Fibroblast of the aortic adventitia (primary cell): ENCODE measurements around the gene ZNF71. TPM values are rescaled to one million over a fixed set of nuclear protein-coding genes. Genes with fewer than 3 reads are reported as not detected.

ENCODE experiments used
- DNase-seq: peaks from one replicate; pipeline ENCODE4 v3.0.0-alpha.2; 2010; ENCODE audit warnings: low read depth
- H3K4me3 ChIP-seq: 2 replicates; pipeline ENCODE4 v1.5.1; 2011; ENCODE audit warnings: low read depth, mild to moderate bottlenecking, control low read depth, low read length, moderate library complexity
- total RNA-seq: library from RNA; depleted of rRNA; stranded (reverse); fragments of >200 nt; gene quantifications from 2 replicates; pipeline ENCODE4 v1.2.3, GENCODE V29; 2012; ENCODE audit warnings: low replicate concordance
- TF ChIP-seq, protein P1 (sequence below): IDR thresholded peaks from 2 replicates; pipeline ENCODE4 v1.5.1; 2011; ENCODE audit warnings: mild to moderate bottlenecking, low read length, control low read depth, inconsistent platforms; ENCODE audit not compliant: insufficient read depth

Gene ZNF71
- total RNA-seq, 1 donor, result 6.3 TPM

- TF ChIP-seq, protein P1, sequence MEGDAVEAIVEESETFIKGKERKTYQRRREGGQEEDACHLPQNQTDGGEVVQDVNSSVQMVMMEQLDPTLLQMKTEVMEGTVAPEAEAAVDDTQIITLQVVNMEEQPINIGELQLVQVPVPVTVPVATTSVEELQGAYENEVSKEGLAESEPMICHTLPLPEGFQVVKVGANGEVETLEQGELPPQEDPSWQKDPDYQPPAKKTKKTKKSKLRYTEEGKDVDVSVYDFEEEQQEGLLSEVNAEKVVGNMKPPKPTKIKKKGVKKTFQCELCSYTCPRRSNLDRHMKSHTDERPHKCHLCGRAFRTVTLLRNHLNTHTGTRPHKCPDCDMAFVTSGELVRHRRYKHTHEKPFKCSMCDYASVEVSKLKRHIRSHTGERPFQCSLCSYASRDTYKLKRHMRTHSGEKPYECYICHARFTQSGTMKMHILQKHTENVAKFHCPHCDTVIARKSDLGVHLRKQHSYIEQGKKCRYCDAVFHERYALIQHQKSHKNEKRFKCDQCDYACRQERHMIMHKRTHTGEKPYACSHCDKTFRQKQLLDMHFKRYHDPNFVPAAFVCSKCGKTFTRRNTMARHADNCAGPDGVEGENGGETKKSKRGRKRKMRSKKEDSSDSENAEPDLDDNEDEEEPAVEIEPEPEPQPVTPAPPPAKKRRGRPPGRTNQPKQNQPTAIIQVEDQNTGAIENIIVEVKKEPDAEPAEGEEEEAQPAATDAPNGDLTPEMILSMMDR, result no peak
- H3K4me3 ChIP-seq, result no peak overlapping the region
- DNase-seq, result no peak
These were observed 22.5 kb upstream of the ZNF71 start for GRCh38 chr19:56572589-56572988.

GRCh38 chr19:56573914-56574313 lies 21.2 kb upstream of the ZNF71 start:
- no peak for DNase-seq
- TF ChIP-seq, protein P1, result no peak
- H3K4me3 ChIP-seq, result no peak overlapping the region

DNA sequence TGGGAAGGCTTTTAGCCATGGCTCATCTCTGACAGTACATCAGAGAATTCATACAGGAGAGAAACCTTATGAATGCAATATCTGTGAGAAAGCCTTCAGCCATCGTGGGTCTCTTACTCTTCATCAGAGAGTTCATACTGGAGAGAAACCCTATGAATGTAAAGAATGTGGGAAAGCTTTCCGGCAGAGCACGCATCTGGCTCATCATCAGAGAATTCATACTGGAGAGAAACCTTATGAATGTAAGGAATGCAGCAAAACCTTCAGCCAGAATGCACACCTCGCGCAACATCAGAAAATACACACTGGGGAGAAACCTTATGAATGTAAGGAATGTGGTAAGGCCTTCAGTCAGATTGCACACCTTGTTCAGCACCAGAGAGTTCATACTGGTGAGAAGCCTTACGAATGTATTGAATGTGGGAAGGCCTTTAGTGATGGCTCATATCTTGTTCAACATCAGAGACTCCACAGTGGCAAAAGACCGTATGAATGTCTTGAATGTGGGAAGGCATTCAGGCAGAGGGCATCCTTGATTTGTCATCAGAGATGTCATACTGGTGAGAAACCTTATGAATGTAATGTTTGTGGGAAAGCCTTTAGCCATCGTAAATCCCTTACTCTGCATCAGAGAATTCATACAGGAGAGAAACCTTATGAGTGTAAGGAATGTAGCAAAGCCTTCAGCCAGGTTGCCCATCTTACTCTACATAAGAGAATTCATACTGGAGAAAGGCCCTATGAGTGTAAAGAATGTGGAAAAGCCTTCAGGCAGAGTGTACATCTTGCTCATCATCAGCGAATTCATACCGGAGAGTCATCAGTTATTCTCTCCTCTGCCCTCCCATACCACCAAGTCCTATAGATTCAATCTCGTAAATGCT lies 17.1 kb upstream of the ZNF71 start:
- TF ChIP-seq, protein P1, result no peak
- DNase-seq, result no peak
- H3K4me3 ChIP-seq, result no peak overlapping the region

DNA sequence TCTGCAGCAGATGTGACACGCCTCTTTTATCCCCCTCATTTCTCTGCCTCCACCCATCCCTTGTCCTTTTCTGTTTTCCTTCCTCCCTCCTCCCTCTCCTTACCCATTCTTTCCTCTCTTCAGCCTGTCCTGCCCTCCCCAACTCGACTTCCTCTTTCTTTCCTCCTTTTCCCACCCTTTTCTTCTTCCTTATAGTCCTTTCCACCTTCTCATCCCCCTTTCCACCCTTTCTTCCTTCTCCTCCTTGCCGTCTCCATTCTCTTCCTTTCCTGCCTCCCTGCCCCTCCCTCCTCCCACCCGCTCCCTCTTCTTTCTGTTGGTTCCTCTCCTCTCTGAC lies 688 bp upstream of the ZNF71 start:
- TF ChIP-seq, protein P1, result no peak
- DNase-seq, result no peak
- peak overlapping the region; percentile 98 for H3K4me3 ChIP-seq

- DNase-seq, result no peak
- H3K4me3 ChIP-seq, result peak overlapping the region; percentile 98
- TF ChIP-seq, protein P1, result no peak
These were observed 422 bp downstream of the ZNF71 start for GRCh38 chr19:56595548-56595899.

DNA sequence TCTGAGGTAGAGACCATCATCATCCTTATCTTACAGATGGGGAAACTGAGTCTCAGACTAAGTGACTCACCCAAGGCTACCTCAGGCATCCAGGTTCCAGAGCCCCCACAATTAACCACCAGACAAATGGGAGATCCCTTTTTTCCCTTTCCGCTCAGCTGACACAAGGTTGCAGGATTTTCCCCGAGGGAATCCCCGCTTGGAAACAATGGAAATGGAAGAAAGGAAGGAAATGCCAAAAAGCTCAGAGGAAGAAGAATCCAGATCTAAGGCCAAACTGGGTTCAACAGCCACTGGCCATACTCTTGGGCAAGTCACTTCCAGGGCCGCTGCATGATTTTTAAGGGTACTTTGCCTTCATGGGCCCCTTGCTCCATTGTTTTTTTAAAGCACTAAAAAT lies 1.6 kb downstream of the ZNF71 start:
- TF ChIP-seq, protein P1, result no peak
- H3K4me3 ChIP-seq, result no peak overlapping the region
- DNase-seq, result no peak

DNA sequence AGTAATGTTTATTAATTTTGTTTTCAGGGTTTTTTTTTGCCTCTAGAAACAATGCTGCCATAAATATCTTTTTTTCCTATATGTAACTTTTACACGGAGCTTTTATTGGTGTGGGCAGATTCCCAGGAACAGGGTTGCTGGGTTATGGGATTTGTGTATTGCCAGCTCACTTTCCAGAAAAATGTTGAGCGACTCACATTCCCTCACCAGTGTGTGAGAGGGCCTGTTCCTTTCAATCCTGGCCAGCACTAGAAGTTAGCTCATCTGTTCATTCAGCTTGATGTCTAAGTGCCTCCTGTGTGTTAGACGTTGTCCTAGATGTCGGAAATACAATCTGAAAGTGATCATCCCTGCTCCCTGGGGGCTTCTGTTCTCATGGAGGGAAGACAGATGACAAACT lies 2.6 kb downstream of the ZNF71 start:
- TF ChIP-seq, protein P1, result no peak
- H3K4me3 ChIP-seq, result no peak overlapping the region
- no peak for DNase-seq
